ENCODE results near the gene RMI1.
"Not testable (repeated sequence)": the region's sequence is repeated elsewhere in the genome, so short reads cannot be mapped to it uniquely, and the experiment has no call there.

RMI1 gene

DNA sequence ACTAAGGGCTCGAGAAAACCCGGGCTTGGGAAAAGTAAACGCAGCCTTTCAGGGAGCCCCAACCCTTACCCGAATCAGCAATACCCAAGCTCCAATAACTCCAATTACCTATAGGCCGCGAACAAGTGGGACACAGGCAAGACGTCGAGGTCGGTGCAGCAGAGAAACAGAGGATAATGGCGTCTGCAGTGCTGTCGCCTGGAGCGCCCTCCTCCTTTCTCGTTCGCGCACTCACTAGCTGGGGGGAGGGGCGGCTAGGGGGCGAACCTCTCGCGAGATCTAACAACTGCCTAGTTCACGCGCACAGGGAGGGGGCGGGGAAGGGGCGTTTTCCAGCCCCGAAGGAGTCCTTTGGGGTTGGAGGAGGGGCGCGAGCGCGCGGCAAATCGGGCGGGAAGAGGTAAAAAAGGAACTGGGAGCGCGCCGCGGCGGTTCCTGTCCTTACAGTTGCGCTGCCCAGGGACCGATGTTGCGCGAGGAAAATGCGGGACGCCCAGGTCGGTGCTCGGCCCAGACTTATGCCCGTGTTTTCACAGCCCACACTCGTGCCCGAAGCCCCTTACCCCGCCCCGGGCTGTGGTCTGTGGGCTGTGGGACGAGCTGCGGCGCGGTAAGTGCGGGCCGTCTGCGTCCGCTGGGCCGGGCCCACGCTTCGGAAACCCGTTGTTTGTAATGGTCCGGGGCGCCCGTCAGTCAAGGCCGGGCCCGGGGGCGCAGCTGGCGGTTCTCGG lies at the start of gene RMI1:
Gene RMI1, plus strand, starts transcription at position 411 of the 731 bp plus-strand sequence. CDS start 20,182 bp downstream, outside the sequence.
- DNase-seq, result peak; percentile 47

- DNase-seq, result no peak
Observed at GRCh38 chr9:83930881-83931280, 49.7 kb upstream of the RMI1 start.

DNA sequence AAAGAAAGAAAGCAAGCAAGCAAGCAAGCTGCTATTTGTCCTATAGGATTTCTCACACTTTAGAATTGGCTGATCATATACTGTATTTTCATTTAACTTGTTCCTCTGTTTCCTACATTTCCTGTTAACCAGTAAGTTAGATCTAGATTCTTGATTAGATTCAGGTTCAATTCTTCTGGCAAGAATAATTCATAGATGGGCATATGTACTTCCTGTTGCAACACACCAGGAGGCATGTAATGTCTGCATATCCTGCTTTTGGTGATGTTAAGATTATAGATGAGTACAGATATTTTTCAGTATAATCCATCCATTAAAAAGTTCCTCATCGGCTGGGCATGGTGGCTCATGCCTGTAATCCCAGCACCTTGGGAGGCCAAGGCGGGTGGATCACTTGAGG lies 48.6 kb upstream of the RMI1 start:
- no peak for DNase-seq

DNA sequence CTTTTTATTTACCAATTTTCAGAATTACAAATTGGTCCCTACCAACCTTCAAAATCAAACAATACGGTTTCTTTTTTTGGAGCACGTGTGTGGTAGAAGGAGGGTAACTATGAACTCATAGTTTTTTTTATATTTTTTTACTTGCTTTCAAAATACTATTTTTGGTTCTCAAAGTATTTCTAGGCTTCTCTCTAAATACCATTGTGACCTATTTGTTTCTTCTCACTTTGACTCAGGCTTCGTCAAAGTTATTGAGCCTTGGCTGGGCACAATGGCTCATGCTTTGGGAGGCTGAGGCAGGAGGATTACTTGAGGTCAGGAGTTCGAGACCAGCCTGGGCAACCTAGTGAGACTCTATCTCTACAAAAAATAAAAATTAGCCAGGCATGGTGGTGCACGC lies 47.8 kb upstream of the RMI1 start:
- no peak for DNase-seq

- no peak for DNase-seq
Observed at GRCh38 chr9:83933790-83934189, 46.8 kb upstream of the RMI1 start.

- no peak for DNase-seq
Observed at GRCh38 chr9:83934569-83935275, 45.9 kb upstream of the RMI1 start.

DNA sequence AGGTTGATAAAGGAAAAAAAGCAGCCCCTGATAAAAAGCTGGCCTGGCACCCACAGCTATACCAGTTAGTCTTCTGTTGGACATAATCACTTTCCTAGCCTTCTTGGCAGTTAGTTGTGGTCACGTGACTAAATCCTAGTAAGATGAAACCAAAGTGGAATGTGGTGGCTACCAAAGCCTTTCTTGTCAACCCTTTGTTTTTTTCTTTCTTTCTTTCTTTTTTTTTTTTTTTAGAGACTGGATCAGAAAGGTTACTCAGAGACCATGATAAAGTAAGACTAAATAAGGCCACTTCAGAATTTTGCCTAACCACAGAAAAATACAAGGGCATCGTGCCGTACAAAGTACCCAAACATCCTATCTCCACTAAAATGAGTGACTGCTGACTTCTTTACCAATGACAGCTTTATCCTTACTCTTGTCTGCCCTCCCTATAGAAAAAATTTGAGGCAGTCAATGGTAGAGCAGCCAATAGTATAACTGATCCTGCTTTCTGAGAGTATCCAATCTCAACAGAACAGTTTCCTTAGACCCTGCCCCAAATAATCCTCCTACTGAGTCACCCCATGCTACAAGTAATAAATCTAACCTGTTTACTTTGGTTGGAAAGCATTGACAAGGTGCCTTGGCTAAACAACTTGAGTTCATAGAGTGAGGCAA lies 45.2 kb upstream of the RMI1 start:
- DNase-seq, result no peak

- DNase-seq, result no peak
Observed at GRCh38 chr9:83936523-83936922, 44.1 kb upstream of the RMI1 start.

DNA sequence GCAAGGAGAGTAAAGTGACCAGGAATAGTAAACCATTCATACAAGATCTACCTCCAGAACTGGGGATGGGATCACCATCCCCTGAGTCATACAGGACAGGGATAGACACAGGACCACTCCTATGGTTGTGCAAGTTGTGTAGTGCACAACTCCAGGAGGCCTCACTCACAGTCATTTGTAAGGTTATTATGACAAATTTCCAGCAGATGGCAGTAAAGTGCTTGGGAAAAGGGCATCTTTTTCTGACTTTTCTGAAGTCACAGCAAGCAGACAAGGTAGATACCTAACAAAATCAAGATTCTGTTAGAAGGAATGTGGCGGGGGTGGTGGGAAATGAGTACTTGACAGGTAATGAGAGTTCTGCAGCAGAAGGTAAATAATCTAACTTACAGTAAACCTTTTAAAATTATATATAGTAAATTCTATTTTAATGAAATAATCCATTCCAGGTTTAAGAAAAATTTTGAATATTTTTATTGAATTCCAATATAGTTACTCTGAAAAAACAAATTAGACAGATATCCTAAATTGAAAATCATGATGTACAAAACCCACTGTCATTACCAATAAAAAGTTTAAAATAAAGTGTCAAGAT lies 42.6 kb upstream of the RMI1 start:
- DNase-seq, result no peak

- DNase-seq, result no peak
Observed at GRCh38 chr9:83940590-83941303, 39.9 kb upstream of the RMI1 start.

DNA sequence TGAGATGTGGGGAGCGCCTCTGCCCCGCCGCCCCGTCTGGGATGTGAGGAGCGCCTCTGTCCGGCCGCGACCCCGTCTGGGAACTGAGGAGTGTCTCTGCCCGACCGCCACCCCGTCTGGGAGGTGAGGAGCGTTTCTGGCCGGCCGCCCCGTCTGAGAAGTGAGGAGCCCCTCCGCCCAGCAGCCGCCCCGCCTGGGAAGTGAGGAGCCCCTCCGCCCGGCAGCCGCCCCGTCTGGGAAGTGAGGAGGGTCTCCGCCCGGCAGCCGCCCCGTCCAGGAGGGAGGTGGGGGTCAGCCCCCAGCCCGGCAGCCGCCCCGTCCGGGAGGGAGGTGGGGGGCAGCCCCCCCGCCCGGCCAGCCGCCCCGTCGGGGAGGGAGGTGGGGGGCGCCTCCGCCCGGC lies 32.5 kb upstream of the RMI1 start:
- DNase-seq, result not testable (repeated sequence)

DNA sequence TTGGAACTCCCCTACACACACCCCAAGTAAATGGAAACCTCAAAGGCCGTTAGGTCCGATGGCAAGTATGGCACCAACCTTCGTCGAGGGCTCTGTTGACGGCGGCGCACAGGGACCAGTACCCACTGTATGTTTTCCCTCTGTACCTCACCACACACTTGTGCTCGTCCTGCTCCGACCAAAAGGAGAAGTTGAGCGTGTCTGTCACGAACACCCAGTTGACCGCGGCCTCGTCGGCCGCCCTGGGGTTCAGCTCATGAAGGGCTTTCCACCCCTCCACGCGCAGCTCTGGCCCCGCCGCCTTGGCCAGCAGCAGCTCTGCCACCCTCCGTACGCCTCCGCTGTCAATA lies 24.5 kb upstream of the RMI1 start:
- no peak for DNase-seq

DNA sequence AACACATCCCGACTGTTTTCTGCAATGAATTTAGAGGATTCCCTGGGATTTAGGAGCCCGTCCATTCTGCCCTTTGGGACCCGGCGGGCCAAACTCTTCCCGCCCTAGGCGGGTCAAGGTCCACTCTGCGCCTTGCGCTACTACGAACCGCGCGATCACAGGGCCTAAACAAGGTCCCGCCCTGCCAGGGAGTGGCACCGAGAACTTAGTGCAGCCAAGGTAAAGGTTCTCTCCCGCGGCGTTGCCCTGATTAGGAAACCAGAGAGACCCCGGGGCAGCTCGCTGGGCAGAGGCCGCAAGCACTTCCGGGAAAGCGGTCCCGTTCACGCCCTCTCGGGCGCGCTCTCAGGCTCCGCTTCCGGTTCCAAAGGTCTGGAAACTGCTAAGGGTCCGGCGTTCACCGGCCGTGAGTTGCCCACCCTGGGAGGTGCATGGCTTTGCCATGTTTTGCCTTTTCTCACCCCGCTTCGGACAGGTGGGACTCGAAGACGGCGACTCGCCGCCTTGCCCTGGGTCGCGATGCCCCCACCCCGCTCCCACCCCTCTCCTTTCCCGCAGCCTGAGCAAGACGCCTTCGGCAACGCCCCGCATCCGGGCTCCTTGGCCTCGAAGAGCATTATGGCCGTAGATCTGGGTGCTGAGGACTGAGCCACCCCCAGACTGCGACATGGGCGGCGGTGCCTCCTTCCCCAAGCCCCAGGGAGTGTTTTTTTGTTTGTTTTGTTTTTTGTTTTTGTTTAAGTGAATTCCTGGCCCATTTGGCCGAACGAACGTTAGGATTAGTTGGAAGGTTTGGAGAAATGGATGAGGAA lies 24.0 kb upstream of the RMI1 start:
- no peak for DNase-seq

- no peak for DNase-seq
Observed at GRCh38 chr9:83957248-83957513, 23.4 kb upstream of the RMI1 start.

DNA sequence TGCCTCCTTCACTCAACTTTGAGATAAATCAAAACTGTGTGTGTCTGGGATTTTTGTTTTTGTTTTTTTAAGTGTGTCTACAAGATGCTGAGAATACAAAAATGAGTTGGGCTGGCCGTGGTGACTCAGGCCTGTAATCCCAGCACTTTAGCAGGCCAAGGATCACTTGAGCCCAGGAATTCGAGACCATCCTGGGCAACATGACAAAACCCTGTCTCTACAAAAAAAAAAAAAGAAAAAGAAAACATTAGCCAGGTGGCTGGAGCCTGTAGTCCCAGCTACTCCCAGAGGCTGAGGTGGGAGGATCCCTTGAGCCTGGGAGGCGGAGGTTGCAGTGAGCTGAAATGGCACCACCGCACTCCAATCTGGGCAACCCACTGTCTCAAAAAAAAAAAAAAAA lies 21.5 kb upstream of the RMI1 start:
- DNase-seq, result no peak

DNA sequence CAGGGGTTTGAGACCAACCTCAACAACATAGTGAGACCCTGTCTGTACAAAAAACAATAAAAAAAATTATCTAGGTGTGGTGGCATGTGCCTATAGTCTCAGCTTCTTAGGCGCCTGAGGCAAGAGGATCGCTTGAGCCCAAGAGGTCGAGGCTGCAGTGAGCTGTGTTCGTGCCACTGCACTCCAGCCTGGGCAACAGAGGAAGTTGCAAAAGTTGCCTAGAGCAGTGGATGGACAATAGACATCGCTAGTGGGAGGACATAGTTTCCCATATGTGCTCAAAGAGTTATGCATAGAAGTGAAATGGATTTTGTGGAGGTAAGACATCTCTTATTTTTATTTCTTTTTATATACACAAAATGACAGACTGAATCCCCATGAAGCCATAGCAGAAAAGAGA lies 19.6 kb upstream of the RMI1 start:
- DNase-seq, result no peak

DNA sequence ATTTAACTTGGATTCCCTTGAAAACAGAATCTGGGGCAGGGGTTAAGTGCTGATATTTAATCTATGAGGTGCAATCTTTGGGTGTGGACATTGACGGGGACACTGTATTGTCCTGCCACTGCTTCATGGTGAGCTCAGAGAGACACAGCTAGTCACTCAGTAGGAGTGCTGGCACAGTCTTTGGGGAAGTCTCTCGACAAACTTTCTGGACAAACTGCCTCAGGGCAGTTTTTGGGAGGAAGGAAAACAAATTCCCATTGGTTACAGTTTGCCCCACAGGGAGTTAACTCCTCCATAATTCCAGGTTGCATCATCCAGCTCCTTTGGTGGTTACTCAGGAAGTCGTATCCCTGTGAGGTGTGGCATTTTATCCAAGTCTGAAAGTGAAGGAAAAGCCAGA lies 18.4 kb upstream of the RMI1 start:
- no peak for DNase-seq

GRCh38 chr9:83964973-83965349 lies 15.6 kb upstream of the RMI1 start:
- no peak for DNase-seq

DNA sequence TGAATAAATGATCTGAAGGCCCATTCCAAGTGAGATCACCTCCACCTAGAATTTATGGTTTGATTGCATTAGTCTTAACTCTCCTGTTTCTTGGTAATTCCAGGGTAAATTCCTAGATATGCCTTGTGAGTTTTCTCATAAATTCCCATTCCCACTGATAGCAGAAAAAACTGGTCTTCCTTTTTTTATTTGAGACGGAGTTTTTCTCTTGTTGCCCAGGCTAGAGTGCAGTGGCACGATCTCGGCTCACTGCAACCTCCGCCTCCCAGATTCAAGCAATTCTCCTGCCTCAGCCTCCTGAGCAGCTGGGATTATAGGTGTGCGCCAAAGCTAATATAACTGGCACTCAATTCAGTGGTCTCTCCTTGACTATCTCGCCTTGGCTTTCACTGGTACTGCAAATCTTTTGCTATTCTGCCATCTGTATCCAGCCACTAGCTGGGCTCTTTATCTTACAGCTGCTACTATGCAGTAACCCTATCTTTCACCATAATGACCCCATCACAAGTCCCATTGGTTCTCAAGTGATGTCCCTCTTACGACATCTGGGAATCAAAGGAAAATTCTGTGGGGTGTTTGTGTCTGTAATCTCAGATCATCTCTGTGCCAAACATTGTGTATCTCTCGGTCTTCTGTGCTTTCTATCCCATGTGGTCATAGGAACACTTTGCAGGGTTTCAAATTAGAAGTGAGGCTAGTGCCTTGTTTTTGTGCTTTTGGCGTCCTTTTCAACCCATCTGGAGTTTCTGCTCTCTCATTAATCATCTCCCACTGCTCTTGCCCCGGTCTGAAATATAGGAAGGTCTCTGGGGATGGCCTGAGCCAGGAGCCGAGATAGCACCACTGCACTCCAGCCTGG lies 15.0 kb upstream of the RMI1 start:
- DNase-seq, result no peak

- DNase-seq, result no peak
Observed at GRCh38 chr9:83966209-83966582, 14.4 kb upstream of the RMI1 start.

DNA sequence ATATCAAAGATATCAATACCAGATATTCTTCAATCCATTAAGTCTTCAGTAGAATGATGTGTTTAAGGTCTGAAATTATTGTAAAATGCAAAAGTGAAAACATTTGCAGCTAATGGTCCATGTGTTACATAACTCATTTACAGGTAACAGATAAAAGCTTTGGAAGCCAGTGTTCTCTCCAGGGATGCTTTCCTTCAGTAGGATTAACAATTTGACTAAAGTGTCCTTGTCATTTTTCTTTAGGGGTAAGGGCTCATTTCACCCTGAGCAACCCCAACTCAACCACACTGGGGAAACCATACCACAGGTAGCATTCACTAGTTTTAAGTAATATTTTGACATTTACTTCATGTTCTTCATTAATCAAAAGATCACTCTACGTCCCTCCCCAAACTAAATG lies 13.5 kb upstream of the RMI1 start:
- DNase-seq, result no peak

DNA sequence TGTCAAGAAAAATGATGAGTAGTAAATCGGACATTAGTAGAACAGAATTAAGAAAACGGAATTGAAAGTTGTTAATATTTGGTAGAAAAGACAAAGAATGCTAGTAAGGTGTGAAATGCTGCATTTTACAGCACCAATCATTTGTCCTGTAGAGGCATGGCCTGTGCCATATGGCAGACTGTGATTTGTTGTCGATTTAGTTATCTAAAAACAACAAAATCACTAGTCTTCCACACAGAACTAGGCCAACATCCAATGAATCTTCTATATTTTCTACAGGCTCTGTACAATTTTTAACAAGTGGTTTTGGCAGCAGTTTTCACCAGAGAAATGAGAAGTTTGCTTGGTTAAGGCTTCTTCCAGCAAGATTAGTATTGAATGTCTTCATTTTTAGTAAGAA lies 11.0 kb upstream of the RMI1 start:
- no peak for DNase-seq
